Measurements from ENCODE around the gene TLE2. TPM values are rescaled to one million over a fixed set of nuclear protein-coding genes. Genes with fewer than 3 reads are reported as not detected.

Gene TLE2
- total RNA-seq, 4 donors from 2014 or later = 18.2 to 35.6 (median 27.3) TPM

- H3K4me1 ChIP-seq = peaks cover 57% of the 10 kb centered on the region
- peak overlapping the region; percentile 49 for H3K4me3 ChIP-seq
- no peak overlapping the region for H3K27ac ChIP-seq
- no peaks in the 10 kb centered on the region for H3K9me3 ChIP-seq
- 9% methylated on average over 15 of the region's 15 CpGs for WGBS
- H3K27me3 ChIP-seq = no peaks in the 10 kb centered on the region
- no peak for DNase-seq (ENCODE audit: low spot score in 2 of 2)
- no peak for TF ChIP-seq EP300 (IDR thresholded peaks at IDR 0.05)
- no peak for TF ChIP-seq POLR2A (IDR thresholded peaks at IDR 0.05)
- no peak for TF ChIP-seq POLR2AphosphoS5 (IDR thresholded peaks at IDR 0.05)
- no peak for TF ChIP-seq CTCF (IDR thresholded peaks at IDR 0.05)
- no peaks in the 10 kb centered on the region for H3K36me3 ChIP-seq
Observed at GRCh38 chr19:2976609-2977000, 52.5 kb downstream of the TLE2 start.

- H3K36me3 ChIP-seq = no peaks in the 10 kb centered on the region
- no peak for TF ChIP-seq EP300 (IDR thresholded peaks at IDR 0.05)
- no peak for TF ChIP-seq CTCF (IDR thresholded peaks at IDR 0.05)
- no peak for TF ChIP-seq POLR2A (IDR thresholded peaks at IDR 0.05)
- TF ChIP-seq POLR2AphosphoS5 (IDR thresholded peaks at IDR 0.05) = no peak
- no peak overlapping the region for H3K4me3 ChIP-seq
- DNase-seq (ENCODE audit: low spot score in 2 of 2) = peak in 1 of 2 donors; percentile 78
- H3K9me3 ChIP-seq = no peaks in the 10 kb centered on the region
- 19% methylated on average over 14 of the region's 14 CpGs for WGBS
- H3K4me1 ChIP-seq = peaks cover 72% of the 10 kb centered on the region
- H3K27me3 ChIP-seq = no peaks in the 10 kb centered on the region
- peak overlapping the region; percentile 70 for H3K27ac ChIP-seq
Observed at GRCh38 chr19:2974342-2975041, 54.6 kb downstream of the TLE2 start.

GRCh38 chr19:2973229-2973628, 55.9 kb downstream of the TLE2 start:
- Histone ChIP-seq H3K27ac (peak overlapping the region; percentile 90), H3K9me3 (no peaks in the 10 kb centered on the region), H3K4me1 (peaks cover 84% of the 10 kb centered on the region), H3K4me3 (no peak overlapping the region), H3K36me3 (no peaks in the 10 kb centered on the region), H3K27me3 (no peaks in the 10 kb centered on the region)
- DNase-seq (ENCODE audit: low spot score in 2 of 2) = peak in 1 of 2 donors; percentile 88
- TF ChIP-seq POLR2AphosphoS5 (IDR thresholded peaks at IDR 0.05) (peak in 1 of 3 donors; percentile 26), POLR2A (IDR thresholded peaks at IDR 0.05) (no peak), EP300 (IDR thresholded peaks at IDR 0.05) (peak; percentile 68)
- WGBS = 54% methylated on average over 8 of the region's 8 CpGs

GRCh38 chr19:2970201-2970835, 58.8 kb downstream of the TLE2 start:
- TF ChIP-seq EP300 (IDR thresholded peaks at IDR 0.05) = no peak
- TF ChIP-seq POLR2AphosphoS5 (IDR thresholded peaks at IDR 0.05) = no peak
- no peak for TF ChIP-seq POLR2A (IDR thresholded peaks at IDR 0.05)
- TF ChIP-seq CTCF (IDR thresholded peaks at IDR 0.05) = no peak
- no peak for DNase-seq (ENCODE audit: low spot score in 2 of 2)
- peaks cover 60% of the 10 kb centered on the region for H3K4me1 ChIP-seq
- no peak overlapping the region for H3K4me3 ChIP-seq
- 77% methylated on average over 9 of the region's 9 CpGs for WGBS
- H3K36me3 ChIP-seq = no peaks in the 10 kb centered on the region
- peak overlapping the region; percentile 90 for H3K27ac ChIP-seq
- no peaks in the 10 kb centered on the region for H3K27me3 ChIP-seq
- H3K9me3 ChIP-seq = no peaks in the 10 kb centered on the region

GRCh38 chr19:2969104-2969504, 60.0 kb downstream of the TLE2 start:
- 44% methylated on average over 5 of the region's 5 CpGs for WGBS
- DNase-seq (ENCODE audit: low spot score in 2 of 2) = no peak
- peak overlapping the region; percentile 90 for H3K27ac ChIP-seq

More at GRCh38 chr19:2969104-2969504, 60.0 kb downstream of the TLE2 start:
- H3K4me3 ChIP-seq = no peak overlapping the region
- no peaks in the 10 kb centered on the region for H3K36me3 ChIP-seq
- peaks cover 48% of the 10 kb centered on the region for H3K4me1 ChIP-seq
- H3K27me3 ChIP-seq = no peaks in the 10 kb centered on the region
- no peaks in the 10 kb centered on the region for H3K9me3 ChIP-seq
- TF ChIP-seq POLR2AphosphoS5 (IDR thresholded peaks at IDR 0.05) (no peak), POLR2A (IDR thresholded peaks at IDR 0.05) (no peak), EP300 (IDR thresholded peaks at IDR 0.05) (no peak), CTCF (IDR thresholded peaks at IDR 0.05) (no peak)

Measured in suprapubic skin (tissue), 4 donors.